Mesenchymal stem cell (in vitro differentiated cells and primary cell): ENCODE measurements around the gene EXD3.

Experiments
- DNase-seq: peaks from one replicate; pipeline ENCODE4 v3.0.0-alpha.2; 2013
- H2AFZ ChIP-seq: one replicate; pipeline ENCODE4 v1.6.1; 2013; ENCODE audit warnings: low read depth, mild to moderate bottlenecking, control low read depth, inconsistent platforms, low read length, moderate library complexity
- H2AK5ac ChIP-seq: 2 replicates; pipeline ENCODE4 v1.6.1; 2013; ENCODE audit warnings: low read length, moderate library complexity, mild to moderate bottlenecking, inconsistent platforms; ENCODE audit not compliant: severe bottlenecking
- H2BK120ac ChIP-seq: one replicate; pipeline ENCODE4 v1.6.1; 2013; ENCODE audit warnings: low read depth, mild to moderate bottlenecking, inconsistent platforms, low read length, moderate library complexity
- H2BK12ac ChIP-seq, 2 experiments: one replicate each; pipeline ENCODE4 v1.6.1; 2013; ENCODE audit warnings: inconsistent platforms in 2 of 2, low read length in 2 of 2, mild to moderate bottlenecking in 2 of 2, moderate library complexity in 2 of 2, control low read depth in 1 of 2
- H2BK15ac ChIP-seq: one replicate; pipeline ENCODE4 v1.6.1; 2013; ENCODE audit warnings: mild to moderate bottlenecking, low read depth, inconsistent platforms; ENCODE audit not compliant: poor library complexity, severe bottlenecking
- H2BK5ac ChIP-seq: 2 replicates; pipeline ENCODE4 v1.6.1; 2013; ENCODE audit warnings: low read depth, mild to moderate bottlenecking, low read length, control low read depth, inconsistent platforms; ENCODE audit not compliant: poor library complexity, severe bottlenecking
- H3K14ac ChIP-seq, 2 experiments: one replicate each; pipeline ENCODE4 v1.6.1; 2013; ENCODE audit warnings: inconsistent platforms in 2 of 2, low read length in 2 of 2, control low read depth in 1 of 2, mild to moderate bottlenecking in 1 of 2, moderate library complexity in 1 of 2
- H3K18ac ChIP-seq, 2 experiments: one replicate each; pipeline ENCODE4 v1.6.1; 2013; ENCODE audit warnings: inconsistent platforms in 2 of 2, low read length in 2 of 2, control low read depth in 1 of 2, low read depth in 1 of 2, mild to moderate bottlenecking in 1 of 2
- H3K23ac ChIP-seq, 2 experiments: one replicate each; pipeline ENCODE4 v1.6.1; 2013; ENCODE audit warnings: inconsistent platforms in 2 of 2, low read length in 2 of 2, mild to moderate bottlenecking in 2 of 2, moderate library complexity in 2 of 2, control low read depth in 1 of 2
- H3K27ac ChIP-seq: 2 replicates; pipeline ENCODE4 v1.5.1; 2013; ENCODE audit warnings: mild to moderate bottlenecking, moderate library complexity, low read length, control low read depth, inconsistent platforms; ENCODE audit not compliant: poor library complexity, severe bottlenecking
- H3K27me3 ChIP-seq, 2 experiments: 2 replicates each; pipeline versions ENCODE4 v1.6.1 to v1.7.0; 2013; ENCODE audit warnings: low read length in 2 of 2, mild to moderate bottlenecking in 2 of 2, moderate library complexity in 2 of 2, control low read depth in 1 of 2, inconsistent platforms in 1 of 2; ENCODE audit not compliant: control insufficient read depth in 1 of 2, insufficient read depth in 1 of 2
- H3K36me3 ChIP-seq, 2 experiments: 2 replicates each; pipeline versions ENCODE4 v1.6.1 to v1.7.0; 2013; ENCODE audit warnings: low read length in 2 of 2, control low read depth in 1 of 2, inconsistent platforms in 1 of 2, low read depth in 1 of 2, mild to moderate bottlenecking in 1 of 2; ENCODE audit not compliant: insufficient read depth in 2 of 2, control insufficient read depth in 1 of 2
- H3K4ac ChIP-seq, 2 experiments: one replicate each; pipeline ENCODE4 v1.6.1; 2013; ENCODE audit warnings: inconsistent platforms in 2 of 2, low read length in 2 of 2, mild to moderate bottlenecking in 2 of 2, moderate library complexity in 2 of 2, control low read depth in 1 of 2, low read depth in 1 of 2
- H3K4me1 ChIP-seq: 2 replicates; pipeline ENCODE4 v1.6.1; 2013; ENCODE audit warnings: low read depth, low read length, control low read depth; ENCODE audit not compliant: control insufficient read depth, insufficient read depth
- H3K4me2 ChIP-seq: 2 replicates; pipeline ENCODE4 v1.6.1; 2013; ENCODE audit warnings: low read length, mild to moderate bottlenecking, inconsistent platforms; ENCODE audit not compliant: poor library complexity, severe bottlenecking
- H3K4me3 ChIP-seq, 2 experiments: 2 replicates each; pipeline versions ENCODE4 v1.5.1 to v1.7.0; 2013; ENCODE audit warnings: low read length in 2 of 2, mild to moderate bottlenecking in 2 of 2, control low read depth in 1 of 2, low read depth in 1 of 2; ENCODE audit not compliant: insufficient read depth in 1 of 2
- H3K79me1 ChIP-seq: replicated peaks from 2 replicates; pipeline ENCODE4 v1.6.1; 2013; ENCODE audit warnings: mild to moderate bottlenecking, control low read depth, low read length, inconsistent platforms; ENCODE audit not compliant: poor library complexity, severe bottlenecking
- H3K9ac ChIP-seq: 2 replicates; pipeline ENCODE4 v1.7.0; 2013; ENCODE audit warnings: mild to moderate bottlenecking, low read length, moderate library complexity
- H3K9me3 ChIP-seq: 2 replicates; pipeline ENCODE4 v1.7.0; 2013; ENCODE audit warnings: mild to moderate bottlenecking, low read length; ENCODE audit not compliant: control insufficient read depth
- H4K8ac ChIP-seq: one replicate; pipeline ENCODE4 v1.6.1; 2013; ENCODE audit warnings: inconsistent platforms, mild to moderate bottlenecking, low read length, moderate library complexity
- H4K91ac ChIP-seq: one replicate; pipeline ENCODE4 v1.6.1; 2013; ENCODE audit warnings: mild to moderate bottlenecking, low read length, inconsistent platforms
- whole genome bisulfite sequencing: methylation state at CpG from one replicate; pipeline ENCODE4 v1.1.7; 2013; ENCODE audit warnings: mixed read lengths; 5-methylcytosine and 5-hydroxymethylcytosine counted together

The EXD3 gene

DNA sequence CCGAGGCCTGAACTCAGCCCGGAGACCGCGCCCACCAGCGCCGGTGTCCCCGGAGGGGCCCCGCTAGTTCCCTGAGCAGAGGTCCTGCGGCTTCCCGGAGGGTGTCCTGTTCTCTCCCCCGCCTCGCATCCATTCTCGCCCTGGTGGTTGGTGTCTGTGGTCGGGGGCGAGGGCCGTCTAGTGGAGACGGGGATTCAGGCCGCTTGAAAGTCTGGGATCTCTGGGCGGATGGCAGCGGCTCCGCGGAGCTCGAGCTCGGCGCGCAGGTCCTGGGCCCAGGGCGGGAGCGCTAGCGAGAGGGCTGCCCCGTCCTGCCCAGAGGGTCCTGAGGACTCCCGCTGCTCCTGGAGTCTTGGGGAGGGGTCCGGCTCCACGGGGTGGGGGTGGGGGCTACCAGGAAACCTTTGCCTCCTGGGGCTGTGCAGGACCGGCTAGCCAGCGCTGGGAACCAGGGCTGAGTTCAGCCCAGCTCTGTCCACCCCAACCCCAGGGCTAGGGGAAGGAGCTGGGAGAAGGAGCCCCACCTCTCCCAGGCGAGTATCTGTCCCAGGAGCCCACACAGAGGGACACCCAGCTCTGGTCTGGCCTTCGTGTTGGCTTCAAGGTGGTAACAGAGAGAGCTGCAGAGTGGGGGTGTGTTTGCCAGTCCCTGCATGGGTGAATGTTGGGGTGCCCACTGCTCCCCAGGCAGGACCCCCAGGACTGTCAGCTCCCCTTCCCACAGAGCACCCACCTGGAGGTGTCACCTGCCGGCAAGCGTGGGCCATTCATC lies 141.4 kb downstream of the EXD3 start:
- Histone ChIP-seq H2BK120ac (peak overlapping the region; percentile 85), H3K4me3 (peak overlapping the region in 1 of 2 experiments; percentile 3), H3K4me2 (peak overlapping the region; percentile 75), H4K8ac (peak overlapping the region; percentile 82), H4K91ac (peak overlapping the region; percentile 67), H3K23ac (peak overlapping the region in 1 of 2 experiments; percentile 41), H3K27ac (no peak overlapping the region), H3K27me3 (peaks cover 0 to 51% of the 10 kb centered on the region in 2 experiments), H3K18ac (peak overlapping the region; percentile 23 to 84), H3K79me1 (peaks cover 23% of the 10 kb centered on the region), H3K36me3 (peaks cover 0 to 42% of the 10 kb centered on the region in 2 experiments), H2AFZ (no peak overlapping the region), H2BK12ac (peak overlapping the region in 1 of 2 experiments; percentile 11), H3K14ac (peak overlapping the region in 1 of 2 experiments; percentile 38), H3K9ac (no peak overlapping the region), H2BK5ac (no peak overlapping the region), H3K4me1 (peaks cover 54% of the 10 kb centered on the region), H3K9me3 (no peaks in the 10 kb centered on the region), H3K4ac (peak overlapping the region; percentile 51 to 84), H2BK15ac (peak overlapping the region; percentile 28), H2AK5ac (no peak overlapping the region)
- DNase-seq = no peak
- 40% methylated on average over 34 of the region's 39 CpGs for WGBS

DNA sequence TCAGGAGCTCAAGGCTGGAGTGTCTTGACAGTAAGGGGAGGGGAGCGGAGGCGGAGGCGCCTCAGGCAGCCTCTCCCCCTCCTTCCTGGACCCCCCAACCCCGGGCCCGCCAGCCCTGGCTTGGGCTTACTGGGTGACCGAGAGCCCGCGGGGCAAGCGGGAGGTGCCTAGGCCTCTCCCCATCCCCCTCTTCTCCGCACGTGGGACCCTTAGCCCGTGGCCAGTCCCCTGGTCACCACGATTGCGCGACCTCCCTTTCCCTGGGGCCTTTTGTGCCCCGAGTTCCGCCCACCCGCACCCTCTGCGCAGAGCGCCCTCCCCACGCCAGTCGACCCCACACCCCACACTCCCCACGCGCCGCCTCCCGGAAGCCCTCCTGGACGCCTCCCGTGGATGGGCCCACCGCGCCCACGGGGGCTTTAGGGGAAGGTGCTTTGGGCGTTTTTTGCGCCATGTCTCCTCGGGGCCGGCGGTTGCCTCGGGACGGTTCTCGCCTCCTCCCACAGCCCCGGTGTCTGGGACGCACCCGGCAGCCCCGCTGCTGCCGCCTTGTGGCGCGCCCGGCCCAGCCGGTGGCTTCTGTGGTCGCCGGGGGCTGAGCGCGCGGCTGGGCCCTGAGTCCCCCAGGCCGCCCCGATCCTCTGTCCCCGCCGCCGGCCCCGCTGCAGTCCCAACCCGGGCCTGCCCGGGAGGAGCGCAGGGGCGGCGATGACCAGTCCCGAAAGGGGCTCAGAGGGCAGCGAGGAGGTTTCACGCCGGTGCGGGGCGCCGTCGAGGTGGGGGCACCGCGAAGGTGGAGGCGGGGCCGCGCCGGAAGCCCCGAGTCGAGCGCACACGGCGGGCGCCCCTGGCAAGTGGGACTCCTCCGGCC lies 142.3 kb downstream of the EXD3 start:
- Histone ChIP-seq H3K9ac (no peak overlapping the region), H3K4ac (peak overlapping the region; percentile 57 to 84), H2BK12ac (peak overlapping the region in 1 of 2 experiments; percentile 37), H4K8ac (peak overlapping the region; percentile 75), H3K4me3 (peak overlapping the region in 1 of 2 experiments; percentile 3), H3K27me3 (peaks cover 0 to 46% of the 10 kb centered on the region in 2 experiments), H3K36me3 (peaks cover 0 to 45% of the 10 kb centered on the region in 2 experiments), H3K9me3 (no peaks in the 10 kb centered on the region), H3K18ac (peak overlapping the region; percentile 23 to 84), H3K79me1 (peaks cover 23% of the 10 kb centered on the region), H3K14ac (peak overlapping the region in 1 of 2 experiments; percentile 38), H2BK5ac (no peak overlapping the region), H3K4me2 (peak overlapping the region; percentile 75), H3K27ac (no peak overlapping the region), H2AFZ (no peak overlapping the region), H2BK15ac (peak overlapping the region; percentile 28), H3K23ac (peak overlapping the region; percentile 41 to 71), H4K91ac (peak overlapping the region; percentile 67), H2BK120ac (peak overlapping the region; percentile 85), H3K4me1 (peaks cover 61% of the 10 kb centered on the region), H2AK5ac (no peak overlapping the region)
- 25% methylated on average over 66 of the region's 85 CpGs for WGBS
- DNase-seq = peak; percentile 54

DNA sequence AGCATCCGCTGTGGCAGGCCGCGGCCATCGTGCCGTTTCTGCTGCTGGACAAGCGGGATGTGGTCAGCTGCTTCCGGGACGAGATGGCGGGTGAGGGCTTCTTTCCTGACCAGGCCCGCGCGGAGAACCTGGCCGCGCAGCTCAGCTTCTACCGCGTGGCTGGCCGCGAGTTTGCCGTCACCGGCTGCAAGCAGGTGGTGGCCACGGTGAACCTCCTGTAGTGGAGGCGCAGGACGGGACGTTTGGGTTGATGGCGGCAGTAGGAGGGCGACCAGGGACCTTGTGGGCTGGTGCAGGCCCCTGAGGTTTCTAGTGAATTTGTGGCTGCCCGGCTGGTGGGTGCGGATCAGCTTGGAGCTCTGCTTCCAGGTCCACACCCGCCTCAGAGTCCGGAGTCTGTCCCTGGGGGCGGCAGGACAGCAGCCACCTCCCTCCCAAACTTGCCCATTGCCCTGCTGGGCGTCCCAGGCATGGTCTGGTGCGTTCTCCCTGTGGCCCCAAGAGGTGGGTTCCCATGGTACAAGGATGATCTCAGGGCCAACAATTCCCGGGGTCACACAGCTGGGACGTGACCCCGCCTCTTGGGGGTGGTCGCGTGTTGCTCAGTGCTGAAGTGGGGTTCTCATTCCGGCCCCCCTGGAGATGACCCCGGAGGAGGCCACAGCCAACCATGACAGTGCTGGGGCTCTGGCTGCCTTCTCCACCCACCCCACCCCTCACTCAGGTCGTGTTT lies 143.1 kb downstream of the EXD3 start:
- Histone ChIP-seq H3K27me3 (peaks cover 0 to 46% of the 10 kb centered on the region in 2 experiments), H2AK5ac (no peak overlapping the region), H3K14ac (peak overlapping the region in 1 of 2 experiments; percentile 1), H3K4ac (peak overlapping the region; percentile 44 to 75), H3K9ac (no peak overlapping the region), H3K18ac (no peak overlapping the region), H3K23ac (no peak overlapping the region), H3K9me3 (no peaks in the 10 kb centered on the region), H3K27ac (no peak overlapping the region), H3K36me3 (peaks cover 0 to 45% of the 10 kb centered on the region in 2 experiments), H2BK15ac (no peak overlapping the region), H4K8ac (peak overlapping the region; percentile 63), H3K4me3 (no peak overlapping the region), H2BK120ac (no peak overlapping the region), H3K4me2 (no peak overlapping the region), H2BK5ac (no peak overlapping the region), H3K4me1 (peaks cover 64% of the 10 kb centered on the region), H2AFZ (no peak overlapping the region), H3K79me1 (peaks cover 27% of the 10 kb centered on the region), H2BK12ac (peak overlapping the region in 1 of 2 experiments; percentile 8), H4K91ac (peak overlapping the region; percentile 61)
- WGBS = 98% methylated on average over 38 of the region's 41 CpGs
- DNase-seq = no peak
